H1 (cell line): ENCODE measurements around the gene CDH26. TPM values are rescaled to one million over a fixed set of nuclear protein-coding genes. Genes with fewer than 3 reads are reported as not detected.
A peak's percentile ranks its signal among the peaks of the same experiment; 100 is the strongest.

Source experiments
- CTCF ChIA-PET: fragments of 300-600 bp; sonication (Branson Sonifier 250); formaldehyde crosslinking; loops from one replicate; lab custom pipeline; 2021; ENCODE audit not compliant: partially characterized antibody; lab: Charles Lee
- POLR2A ChIA-PET: fragments of 300-600 bp; sonication (Branson Sonifier 250); formaldehyde crosslinking; loops from one replicate; lab custom pipeline; 2021; ENCODE audit warnings: inconsistent platforms; ENCODE audit not compliant: partially characterized antibody; lab: Charles Lee
- DNase-seq, 2 experiments: peaks; one replicate each; pipeline versions ENCODE4 v3.0.0 to v3.0.0-alpha.2; 2010 to 2022; ENCODE audit warnings: low spot score in 2 of 2, low read depth in 1 of 2, mixed read lengths in 1 of 2
- FAIRE-seq: peaks from 2 replicates; lab custom pipeline; 2011; peaks lifted over from hg19 to GRCh38; lab: Jason Lieb, UNC
- H2AFZ ChIP-seq: 2 replicates; pipeline ENCODE4 v1.8.1; 2012; ENCODE audit warnings: low read length, inconsistent platforms
- H2AK5ac ChIP-seq: 2 replicates; pipeline ENCODE4 v1.6.1; 2013; ENCODE audit warnings: low read depth, low read length
- H2BK120ac ChIP-seq: replicated peaks from 2 replicates; pipeline ENCODE3; 2013; ENCODE audit warnings: low read depth, low read length, inconsistent platforms
- H2BK12ac ChIP-seq: 2 replicates; pipeline ENCODE4 v1.6.1; 2013; ENCODE audit warnings: low read depth, low read length
- H2BK15ac ChIP-seq: 2 replicates; pipeline ENCODE4 v1.6.1; 2013; ENCODE audit warnings: low read length
- H2BK20ac ChIP-seq: 2 replicates; pipeline ENCODE4 v1.6.1; 2013; ENCODE audit warnings: low read length
- H2BK5ac ChIP-seq: 2 replicates; pipeline ENCODE4 v1.6.1; 2013; ENCODE audit warnings: low read depth, low read length
- H3K14ac ChIP-seq: 2 replicates; pipeline ENCODE4 v1.6.1; 2013; ENCODE audit warnings: inconsistent platforms; ENCODE audit not compliant: insufficient read length
- H3K18ac ChIP-seq: 2 replicates; pipeline ENCODE4 v1.6.1; 2013; ENCODE audit warnings: low read length; ENCODE audit errors: extremely low read depth
- H3K23ac ChIP-seq: 2 replicates; pipeline ENCODE4 v1.6.1; 2013; ENCODE audit warnings: inconsistent platforms; ENCODE audit not compliant: insufficient read length
- H3K23me2 ChIP-seq: 2 replicates; pipeline ENCODE4 v1.6.1; 2013; ENCODE audit warnings: low read depth, low read length
- H3K27ac ChIP-seq: 2 replicates; pipeline ENCODE4 v1.6.1; 2011; ENCODE audit warnings: low read depth, low read length, inconsistent platforms
- H3K27me3 ChIP-seq, 4 experiments: replicated peaks in 1 of 4; 1 replicate in 1 of 4; 2 replicates in 3 of 4; pipeline versions ENCODE4 v1.6.1 to v1.8.1; 2011 to 2013; ENCODE audit warnings: low read length in 3 of 4, mild to moderate bottlenecking in 3 of 4, inconsistent platforms in 2 of 4, mixed read lengths in 2 of 4, moderate library complexity in 1 of 4; ENCODE audit not compliant: control insufficient read depth in 3 of 4, insufficient read depth in 3 of 4; ENCODE audit errors: extremely low read depth in 1 of 4
- H3K36me3 ChIP-seq, 4 experiments: 2 replicates each; pipeline versions ENCODE4 v1.6.1 to v1.8.1; 2011 to 2013; ENCODE audit warnings: mild to moderate bottlenecking in 4 of 4, low read length in 3 of 4, moderate library complexity in 2 of 4, control low read depth in 1 of 4, inconsistent platforms in 1 of 4; ENCODE audit not compliant: insufficient read depth in 4 of 4, control insufficient read depth in 2 of 4
- H3K4ac ChIP-seq: replicated peaks from 2 replicates; pipeline ENCODE3; 2013; ENCODE audit warnings: low read length, low read depth, mixed read lengths, inconsistent platforms; ENCODE audit not compliant: insufficient read length
- H3K4me1 ChIP-seq, 4 experiments: replicated peaks in 1 of 4; 1 replicate in 1 of 4; 2 replicates in 3 of 4; pipeline versions ENCODE4 v1.6.1 to v1.8.1; 2011 to 2013; ENCODE audit warnings: low read length in 3 of 4, inconsistent platforms in 2 of 4, mixed read lengths in 1 of 4; ENCODE audit not compliant: insufficient read depth in 4 of 4, control insufficient read depth in 3 of 4
- H3K4me2 ChIP-seq, 2 experiments: 2 replicates each; pipeline versions ENCODE4 v1.6.1 to v1.8.1; 2011 to 2013; ENCODE audit warnings: low read depth in 2 of 2, low read length in 2 of 2, control low read depth in 1 of 2, inconsistent platforms in 1 of 2, mild to moderate bottlenecking in 1 of 2; ENCODE audit not compliant: insufficient read depth in 1 of 2
- H3K4me3 ChIP-seq, 4 experiments: fragments of 200-600, 300-600 bp in 1 of 4; sonication (generic), shearing (Covaris generic), sonication (Bioruptor Twin) in 1 of 4; 2 replicates each; pipeline versions ENCODE4 v1.5.1 to v1.8.1; 2011 to 2016; ENCODE audit warnings: low read length in 4 of 4, low read depth in 3 of 4, control low read depth in 2 of 4, inconsistent platforms in 2 of 4, mild to moderate bottlenecking in 2 of 4, mixed read lengths in 1 of 4, moderate library complexity in 1 of 4; ENCODE audit not compliant: insufficient read depth in 2 of 4; ENCODE audit errors: extremely low read depth in 1 of 4
- H3K56ac ChIP-seq: replicated peaks from 2 replicates; pipeline ENCODE3; 2013; ENCODE audit warnings: low read depth, mild to moderate bottlenecking, mixed read lengths, low read length, inconsistent platforms; ENCODE audit not compliant: insufficient read length
- H3K79me1 ChIP-seq: 2 replicates; pipeline ENCODE4 v1.6.1; 2013; ENCODE audit warnings: low read depth, low read length, control low read depth
- H3K79me2 ChIP-seq, 2 experiments: 2 replicates each; pipeline versions ENCODE4 v1.6.1 to v1.8.1; 2012 to 2013; ENCODE audit warnings: low read length in 2 of 2, mild to moderate bottlenecking in 2 of 2, inconsistent platforms in 1 of 2; ENCODE audit not compliant: insufficient read depth in 2 of 2, control insufficient read depth in 1 of 2
- H3K9ac ChIP-seq, 4 experiments: replicated peaks in 1 of 4; 1 replicate in 1 of 4; 2 replicates in 3 of 4; pipeline versions ENCODE4 v1.6.1 to v1.8.1; 2011 to 2013; ENCODE audit warnings: low read depth in 3 of 4, low read length in 3 of 4, control low read depth in 2 of 4, mild to moderate bottlenecking in 2 of 4, moderate library complexity in 2 of 4, inconsistent platforms in 1 of 4; ENCODE audit errors: extremely low read depth in 1 of 4
- H3K9me3 ChIP-seq, 2 experiments: 2 replicates each; pipeline versions ENCODE4 v1.6.1 to v1.8.1; 2012 to 2013; ENCODE audit warnings: mild to moderate bottlenecking in 2 of 2, moderate library complexity in 2 of 2, control low read depth in 1 of 2, inconsistent platforms in 1 of 2, low read depth in 1 of 2, low read length in 1 of 2, mixed read lengths in 1 of 2; ENCODE audit not compliant: insufficient read depth in 2 of 2
- H4K20me1 ChIP-seq, 2 experiments: replicated peaks in 1 of 2; 2 replicates each; pipeline versions ENCODE3 to v1.8.1; 2011 to 2013; ENCODE audit warnings: inconsistent platforms in 2 of 2, low read length in 2 of 2, mild to moderate bottlenecking in 1 of 2; ENCODE audit not compliant: insufficient read depth in 2 of 2, control insufficient read depth in 1 of 2
- H4K5ac ChIP-seq: 2 replicates; pipeline ENCODE4 v1.6.1; 2013; ENCODE audit warnings: low read length, low read depth, mixed read lengths, inconsistent platforms; ENCODE audit not compliant: insufficient read length
- H4K8ac ChIP-seq: 2 replicates; pipeline ENCODE4 v1.8.0; 2013; ENCODE audit warnings: mild to moderate bottlenecking, moderate library complexity, low read length, inconsistent platforms; ENCODE audit not compliant: insufficient read depth; ENCODE audit errors: extremely low read depth
- H4K91ac ChIP-seq: replicated peaks from 2 replicates; pipeline ENCODE3; 2013; ENCODE audit warnings: low read length, mixed read lengths, inconsistent platforms; ENCODE audit not compliant: insufficient read length
- CREB1 ChIP-seq: IDR thresholded peaks from 2 replicates; pipeline ENCODE4 v1.6.1; 2012; ENCODE audit warnings: inconsistent platforms
- KDM1A ChIP-seq: fragments of 200-600, 300-600 bp; sonication (generic); IDR thresholded peaks from 2 replicates; pipeline ENCODE4 v1.7.1; 2016; ENCODE audit warnings: mild to moderate bottlenecking, low read length, borderline replicate concordance
- POLR2A ChIP-seq, 2 experiments: IDR thresholded peaks; 1 replicate in 1 of 2; 2 replicates in 1 of 2; pipeline ENCODE4 v1.6.1; 2011; ENCODE audit warnings: low read depth in 2 of 2, low read length in 2 of 2, mild to moderate bottlenecking in 2 of 2; ENCODE audit errors: control extremely low read depth in 1 of 2
- TBP ChIP-seq: IDR thresholded peaks from 2 replicates; pipeline ENCODE4 v1.6.1; 2011; ENCODE audit warnings: low read depth, low read length, improper control_type of control experiment
- USF2 ChIP-seq: IDR thresholded peaks from 2 replicates; pipeline ENCODE4 v1.6.1; 2011; ENCODE audit warnings: low read length, improper control_type of control experiment
- YY1 ChIP-seq: IDR thresholded peaks from 2 replicates; pipeline ENCODE4 v1.6.1; 2011; ENCODE audit warnings: low read depth, mild to moderate bottlenecking, low read length
- whole genome bisulfite sequencing, 2 experiments: shearing (Covaris generic) in 1 of 2; methylation state at CpG; one replicate each; pipeline versions ENCODE4 v1.1.6 to v1.1.7; 2013 to 2015; ENCODE audit warnings: low lambda C conversion rate in 2 of 2, mixed read lengths in 2 of 2, inconsistent platforms in 1 of 2, low coverage in 1 of 2, missing lambda C conversion rate in 1 of 2; ENCODE audit not compliant: insufficient replicate concordance in 2 of 2, insufficient coverage in 1 of 2, insufficient read length in 1 of 2; ENCODE audit errors: extremely low coverage in 1 of 2, missing lambda C conversion rate in 1 of 2; 5-methylcytosine and 5-hydroxymethylcytosine counted together
- polyA plus RNA-seq, 7 experiments: library from polyadenylated mRNA; depleted of rRNA in 3 of 7; stranded (reverse) in 5 of 7; unstranded in 2 of 7; fragments of >200 nt in 5 of 7; fragments of 200-250 nt in 2 of 7; gene quantifications; 1 replicate in 5 of 7; 2 replicates in 1 of 7; 4 replicates in 1 of 7; pipeline versions ENCODE4 v1.2.1 to v1.2.3, GENCODE V29; 2011 to 2013; ENCODE audit warnings: missing spikeins in 2 of 7, mixed read lengths in 2 of 7
- total RNA-seq: library from RNA; stranded (reverse); fragmentation: NEBNext Ultra II Directional; extraction: Animal tissue kit (Norgen Biotek cat#: 25700); gene quantifications from 2 replicates; pipeline ENCODE4 v1.2.1, GENCODE V29; 2021

The CDH26 gene
- total and polyA plus RNA-seq, 2 of the 8 experiments (the other 6 are each of a cell fraction or from before 2014, with no cell fraction given) = 1.5 to 1.7 TPM

DNA sequence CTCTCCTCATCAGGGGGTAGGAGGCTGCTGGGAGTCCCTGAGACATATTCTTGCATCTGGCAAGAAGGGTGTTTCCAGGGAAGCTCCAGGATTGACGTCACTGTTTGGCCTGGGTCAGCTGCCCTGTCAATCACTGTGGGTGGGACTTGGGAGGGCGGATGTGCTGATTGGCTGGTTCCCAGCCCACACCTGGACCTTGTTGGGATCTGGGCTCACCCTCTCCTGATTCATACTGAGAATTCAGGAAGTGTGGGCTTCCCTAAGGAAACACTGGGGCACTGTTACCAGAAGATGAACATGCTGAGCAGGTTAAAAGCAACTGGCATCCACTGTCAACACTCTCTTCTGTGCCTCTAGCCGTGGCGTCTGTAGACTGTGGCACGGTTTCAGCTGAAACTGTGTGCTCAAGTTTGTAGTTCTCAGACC is 36.5 kb downstream of the CDH26 start:
- Histone ChIP-seq H3K4me2 (peak overlapping the region; percentile 70 to 90), H4K91ac (peak overlapping the region; percentile 63), H3K4ac (peak overlapping the region; percentile 47), H2AK5ac (peak overlapping the region; percentile 54; the same call in 1 of the 2 replicates), H3K4me3 (peak overlapping the region; percentile 25 to 57 (median 40); a peak in 7 of 8 replicates), H3K9me3 (no peaks in the 10 kb centered on the region), H3K14ac (no peak overlapping the region), H4K5ac (peak overlapping the region; percentile 38), H3K9ac (peak overlapping the region in 2 of 4 experiments; percentile 37 to 45; a peak in 2 of 7 replicates), H3K4me1 (peaks cover 2 to 6% (median 5%) of the 10 kb centered on the region in 4 experiments; a peak in 4 of 7 replicates), H2BK120ac (peak overlapping the region; percentile 50), H2BK20ac (peak overlapping the region; percentile 66; the same call in 1 of the 2 replicates), H2BK15ac (peak overlapping the region; percentile 100), H3K18ac (peak overlapping the region; percentile 91), H3K23ac (no peak overlapping the region), H3K27ac (peak overlapping the region; percentile 56; the same call in 1 of the 2 replicates), H3K36me3 (no peaks in the 10 kb centered on the region), H2BK12ac (peak overlapping the region; percentile 99), H3K56ac (no peak overlapping the region), H2AFZ (peak overlapping the region; percentile 100), H3K79me2 (no peaks in the 10 kb centered on the region), H4K20me1 (no peaks in the 10 kb centered on the region), H2BK5ac (peak overlapping the region; percentile 90), H4K8ac (peak overlapping the region; percentile 54; the same call in 1 of the 2 replicates), H3K23me2 (peaks cover 8% of the 10 kb centered on the region), H3K27me3 (peaks cover 0 to 3% (median under 1%) of the 10 kb centered on the region in 4 experiments; a peak in 1 of 7 replicates), H3K79me1 (no peaks in the 10 kb centered on the region)
- ChIA-PET POLR2A (interaction anchor here (0.9 kb wide), 1 partner anchor 55 kb away, joined by 3 read pairs; the partner anchor contains the start of genes FAM217B and PPP1R3D), CTCF (interaction anchor here (1.0 to 3.5 kb wide), 2 partner anchors 15 to 27 kb away, joined by 3 to 9 read pairs; no protein-coding TSS in a partner anchor)
- 56% methylated on average over 5 of the region's 5 CpGs; no CpG with 5 or more reads in 1 of the 2 experiments for WGBS, 2 experiments
- FAIRE-seq (peak; percentile 55), DNase-seq (peak; percentile 65 to 86)
- TF ChIP-seq TBP (0 out of 2 replicates have a peak, but pooled peaks have one; percentile 9), POLR2A (IDR thresholded peaks at IDR 0.05; ENCODE audit: control extremely low read depth in 1 of 2, low read depth in 2 of 2, low read length in 2 of 2) (peak in 1 of 2 experiments; percentile 26; a peak in 1 of 3 replicates), YY1 (no peak), KDM1A (no peak), USF2 (peak; percentile 45; the same call in 1 of the 2 replicates), CREB1 (peak; percentile 71)
